ENCODE data around the gene RHO.

Gene RHO

DNA sequence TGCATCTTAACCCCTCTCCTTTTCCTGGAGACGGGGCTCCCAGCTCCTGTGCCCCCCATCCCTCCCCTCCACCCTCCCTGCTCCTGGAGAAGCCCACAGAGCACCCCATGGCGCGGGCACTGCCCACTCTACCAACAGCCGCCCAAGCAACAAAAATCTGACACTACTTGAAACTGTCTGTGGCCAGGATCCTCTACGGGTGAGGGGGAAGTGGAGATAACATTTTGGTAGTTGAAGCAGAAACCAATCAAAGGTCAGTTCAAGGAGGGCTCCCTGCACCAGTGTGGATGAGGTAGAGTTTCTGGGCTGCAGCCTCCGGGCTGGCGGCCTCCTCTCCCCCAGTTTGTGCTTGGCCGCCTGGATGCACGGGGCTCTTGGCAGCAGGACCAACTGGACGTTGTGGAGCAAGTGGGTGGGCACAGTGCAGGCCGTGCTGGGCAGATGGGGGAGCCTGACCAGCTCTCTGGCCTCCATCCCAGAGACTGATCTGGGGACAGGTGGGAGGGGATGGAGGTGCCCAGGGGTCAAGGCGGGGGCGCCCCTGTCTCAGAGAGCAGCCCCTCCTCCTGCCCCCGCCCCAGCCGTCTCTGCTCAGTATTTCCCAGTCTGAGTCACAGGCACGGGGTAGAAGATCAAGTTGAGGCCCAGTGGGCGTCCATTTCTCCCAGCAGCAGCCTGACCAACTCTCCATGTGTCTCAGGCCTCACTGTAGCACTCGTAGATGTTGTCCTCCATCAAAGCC lies 27.3 kb downstream of the RHO start:
- H3K27ac ChIP-seq (ENCODE audit: low read depth, low read length): no peak overlapping the region
- H2AFZ ChIP-seq (ENCODE audit: low read depth, low read length, severe bottlenecking): no peak overlapping the region
- no peak overlapping the region for H3K9ac ChIP-seq (ENCODE audit: low read length)
- no peak overlapping the region for H3K4me3 ChIP-seq (ENCODE audit: insufficient read depth, low read length, poor library complexity, severe bottlenecking)
- no peak overlapping the region for H3K4me2 ChIP-seq (ENCODE audit: low read depth, low read length, poor library complexity, severe bottlenecking)
- no peak for TF ChIP-seq CTCF (IDR thresholded peaks at IDR 0.05; ENCODE audit: insufficient read depth, low read length, poor library complexity, severe bottlenecking)
- no peak for TF ChIP-seq EZH2phosphoT487 (conservative IDR thresholded peaks at IDR 0.05; ENCODE audit: low read length)
- H3F3A ChIP-seq (ENCODE audit: insufficient read depth): no peaks in the 10 kb centered on the region
- no peaks in the 10 kb centered on the region for H3K27me3 ChIP-seq (ENCODE audit: low read length)
- no peaks in the 10 kb centered on the region for H3K9me2 ChIP-seq (replicated peaks; ENCODE audit: insufficient read depth, low read length)
- no peaks in the 10 kb centered on the region for H3K9me3 ChIP-seq (ENCODE audit: insufficient read depth, low read length)
- no peaks in the 10 kb centered on the region for H3K79me2 ChIP-seq (ENCODE audit: insufficient read depth, low read length)
- H4K20me1 ChIP-seq (ENCODE audit: low read depth, low read length): no peaks in the 10 kb centered on the region
- no peaks in the 10 kb centered on the region for H3K36me3 ChIP-seq (ENCODE audit: low read length)

- Histone ChIP-seq H3F3A (ENCODE audit: insufficient read depth) (no peaks in the 10 kb centered on the region), H3K79me2 (ENCODE audit: insufficient read depth, low read length) (no peaks in the 10 kb centered on the region), H3K27me3 (ENCODE audit: low read length) (no peaks in the 10 kb centered on the region), H3K4me2 (ENCODE audit: low read depth, low read length, poor library complexity, severe bottlenecking) (no peak overlapping the region), H3K4me3 (ENCODE audit: insufficient read depth, low read length, poor library complexity, severe bottlenecking) (no peak overlapping the region), H4K20me1 (ENCODE audit: low read depth, low read length) (no peaks in the 10 kb centered on the region), H3K9me2 (replicated peaks; ENCODE audit: insufficient read depth, low read length) (no peaks in the 10 kb centered on the region), H3K9ac (ENCODE audit: low read length) (no peak overlapping the region), H3K36me3 (ENCODE audit: low read length) (no peaks in the 10 kb centered on the region), H2AFZ (ENCODE audit: low read depth, low read length, severe bottlenecking) (no peak overlapping the region), H3K27ac (ENCODE audit: low read depth, low read length) (no peak overlapping the region), H3K9me3 (ENCODE audit: insufficient read depth, low read length) (no peaks in the 10 kb centered on the region)
- TF ChIP-seq CTCF (IDR thresholded peaks at IDR 0.05; ENCODE audit: insufficient read depth, low read length, poor library complexity, severe bottlenecking) (no peak), EZH2phosphoT487 (conservative IDR thresholded peaks at IDR 0.05; ENCODE audit: low read length) (no peak)
Measured at GRCh38 chr3:129556358-129556695, 27.9 kb downstream of the RHO start.

DNA sequence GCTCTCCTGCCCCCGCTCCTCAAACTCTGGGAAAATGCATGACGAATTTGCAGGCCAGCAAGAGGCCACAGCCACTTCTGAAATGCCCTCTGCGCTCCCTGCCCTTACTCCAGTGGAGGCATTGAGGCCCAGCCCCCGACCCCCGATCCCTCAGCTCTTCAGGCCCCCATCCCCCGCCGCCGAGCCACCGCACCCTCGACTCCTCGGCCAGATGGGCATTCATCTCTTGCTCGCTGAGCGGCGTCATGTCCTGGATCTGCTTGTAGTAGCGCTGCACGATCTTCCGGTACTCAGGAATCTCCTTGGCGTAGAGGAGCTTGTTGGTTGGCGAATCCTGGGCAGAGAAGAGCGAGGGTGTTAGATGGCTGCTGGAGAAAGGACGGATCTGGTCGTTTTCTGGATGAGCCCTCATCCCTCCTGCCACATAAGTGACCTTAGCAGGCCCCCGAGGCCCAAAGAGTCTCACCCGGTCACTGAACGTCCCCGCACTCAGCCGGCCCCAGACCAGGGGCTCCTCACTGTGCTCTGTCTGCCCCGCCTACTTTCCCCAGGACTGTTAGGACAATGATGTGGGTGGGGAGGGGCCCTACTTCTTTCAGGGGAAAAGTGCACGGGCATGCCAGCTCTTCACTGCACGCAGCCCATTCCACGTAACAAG lies 28.6 kb downstream of the RHO start:
- no peaks in the 10 kb centered on the region for H3K9me2 ChIP-seq (replicated peaks; ENCODE audit: insufficient read depth, low read length)
- H3K36me3 ChIP-seq (ENCODE audit: low read length): no peaks in the 10 kb centered on the region
- H3K9me3 ChIP-seq (ENCODE audit: insufficient read depth, low read length): no peaks in the 10 kb centered on the region
- H2AFZ ChIP-seq (ENCODE audit: low read depth, low read length, severe bottlenecking): no peak overlapping the region
- H3K9ac ChIP-seq (ENCODE audit: low read length): no peak overlapping the region
- TF ChIP-seq EZH2phosphoT487 (conservative IDR thresholded peaks at IDR 0.05; ENCODE audit: low read length) (no peak), CTCF (IDR thresholded peaks at IDR 0.05; ENCODE audit: insufficient read depth, low read length, poor library complexity, severe bottlenecking) (no peak)
- no peaks in the 10 kb centered on the region for H3K27me3 ChIP-seq (ENCODE audit: low read length)
- H3K27ac ChIP-seq (ENCODE audit: low read depth, low read length): no peak overlapping the region
- no peaks in the 10 kb centered on the region for H3K79me2 ChIP-seq (ENCODE audit: insufficient read depth, low read length)
- no peak overlapping the region for H3K4me2 ChIP-seq (ENCODE audit: low read depth, low read length, poor library complexity, severe bottlenecking)
- no peaks in the 10 kb centered on the region for H3F3A ChIP-seq (ENCODE audit: insufficient read depth)
- H4K20me1 ChIP-seq (ENCODE audit: low read depth, low read length): no peaks in the 10 kb centered on the region
- H3K4me3 ChIP-seq (ENCODE audit: insufficient read depth, low read length, poor library complexity, severe bottlenecking): no peak overlapping the region
